Medulla oblongata (tissue), 1 donor: Measurements from ENCODE around the gene ERICH2.

Experiments used
- DNase-seq: peaks from one replicate; pipeline ENCODE4 v3.0.0-alpha.2; 2015; ENCODE audit errors: extremely low spot score

ERICH2 gene

DNA sequence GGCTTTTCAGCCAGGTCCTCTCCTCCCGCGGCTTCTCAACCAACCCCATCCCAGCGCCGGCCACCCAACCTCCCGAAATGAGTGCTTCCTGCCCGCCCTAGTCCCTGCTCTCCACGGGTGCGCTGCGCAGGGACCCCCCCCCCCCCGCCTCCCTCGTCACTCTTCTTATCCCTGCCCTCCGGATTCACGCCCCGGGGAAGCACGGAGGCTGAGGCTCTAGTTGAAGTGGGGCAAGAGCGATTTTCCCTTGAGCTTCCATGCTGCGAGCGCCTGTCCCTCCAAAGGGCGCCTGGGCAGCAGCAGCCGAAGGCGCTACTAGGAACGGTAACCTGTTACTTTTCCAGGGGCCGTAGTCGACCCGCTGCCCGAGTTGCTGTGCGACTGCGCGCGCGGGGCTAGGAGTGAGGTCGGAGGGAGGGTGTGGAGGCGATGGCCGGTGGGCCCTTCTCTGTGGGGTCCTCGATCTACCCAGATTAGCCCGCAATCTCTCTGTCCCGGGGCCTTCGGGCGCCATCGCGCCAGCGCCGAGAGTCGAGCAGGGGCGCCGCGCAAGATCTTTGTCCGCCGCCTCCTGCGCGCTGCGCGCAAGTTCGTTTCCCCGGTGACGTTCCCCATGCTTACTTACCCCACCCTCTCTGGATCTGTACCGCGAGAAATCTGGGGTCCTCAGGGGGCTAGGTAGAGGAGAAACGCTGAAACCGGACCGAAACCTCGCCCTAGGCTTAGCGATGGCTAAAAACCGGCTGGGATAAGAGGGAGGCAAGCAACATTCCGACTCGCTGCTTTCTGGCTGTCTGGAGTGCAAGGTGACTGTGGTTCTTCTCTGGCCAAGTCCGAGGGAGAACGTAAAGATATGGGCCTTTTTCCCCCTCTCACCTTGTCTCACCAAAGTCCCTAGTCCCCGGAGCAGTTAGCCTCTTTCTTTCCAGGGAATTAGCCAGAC is 47.2 kb downstream of the ERICH2 start:
- DNase-seq, result no peak

DNA sequence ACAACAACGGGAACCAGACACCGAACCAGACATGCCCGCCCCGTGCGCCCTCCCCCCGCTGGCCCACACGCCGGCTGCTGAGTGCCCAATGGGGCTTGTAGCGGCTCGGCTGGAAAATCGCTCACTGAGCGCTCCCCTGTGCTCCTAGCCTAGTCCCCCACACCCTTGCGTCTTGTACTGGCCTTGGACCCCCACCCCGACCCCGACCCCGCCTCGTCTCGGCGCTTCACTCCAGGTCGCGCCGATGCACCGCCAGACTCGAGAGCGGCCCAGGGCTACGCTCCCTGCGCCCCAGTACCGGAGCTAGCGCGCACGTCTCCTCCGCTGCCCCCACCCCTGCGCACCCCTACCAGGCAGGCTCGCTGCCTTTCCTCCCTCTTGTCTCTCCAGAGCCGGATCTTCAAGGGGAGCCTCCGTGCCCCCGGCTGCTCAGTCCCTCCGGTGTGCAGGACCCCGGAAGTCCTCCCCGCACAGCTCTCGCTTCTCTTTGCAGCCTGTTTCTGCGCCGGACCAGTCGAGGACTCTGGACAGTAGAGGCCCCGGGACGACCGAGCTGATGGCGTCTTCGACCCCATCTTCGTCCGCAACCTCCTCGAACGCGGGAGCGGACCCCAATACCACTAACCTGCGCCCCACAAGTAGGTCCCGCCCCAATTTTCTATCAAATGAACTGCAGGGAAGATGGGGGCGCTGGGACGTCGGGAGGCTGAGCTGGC is 48.0 kb downstream of the ERICH2 start:
- no peak for DNase-seq

DNA sequence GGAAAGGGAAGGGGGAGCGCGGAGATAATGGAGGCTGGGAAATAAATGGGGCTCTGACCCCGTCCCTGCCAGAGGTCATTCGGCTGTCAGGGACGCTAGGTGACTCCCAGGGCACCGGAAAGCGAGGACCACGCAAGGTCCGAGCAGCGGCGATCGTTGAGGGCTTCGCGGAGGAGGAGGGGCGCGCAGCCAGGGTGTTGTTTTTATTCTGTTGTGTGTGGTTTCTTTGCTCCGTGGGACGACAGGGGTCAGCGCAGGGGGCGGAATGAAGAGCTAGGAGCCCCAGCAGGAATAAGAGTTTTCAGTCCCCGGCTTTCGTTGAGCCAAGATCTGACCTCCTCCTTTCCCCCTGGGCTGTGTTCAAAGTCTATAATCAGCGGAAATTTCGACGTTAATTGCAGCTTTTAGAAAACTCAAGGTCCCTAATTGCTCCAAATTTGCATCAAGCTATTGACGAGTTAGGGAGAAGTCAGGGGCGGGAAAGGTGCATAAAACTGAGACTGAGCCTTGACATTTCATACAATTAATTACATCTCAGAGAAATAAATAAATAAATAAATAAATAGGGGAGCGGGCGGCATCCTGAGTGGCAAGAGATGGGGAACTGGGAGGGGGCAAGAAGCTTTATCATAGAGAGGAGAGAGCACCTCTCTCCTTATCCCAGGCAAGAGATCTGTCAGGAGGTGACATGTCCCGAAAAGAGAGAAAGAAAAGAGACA is 48.7 kb downstream of the ERICH2 start:
- DNase-seq, result no peak

DNA sequence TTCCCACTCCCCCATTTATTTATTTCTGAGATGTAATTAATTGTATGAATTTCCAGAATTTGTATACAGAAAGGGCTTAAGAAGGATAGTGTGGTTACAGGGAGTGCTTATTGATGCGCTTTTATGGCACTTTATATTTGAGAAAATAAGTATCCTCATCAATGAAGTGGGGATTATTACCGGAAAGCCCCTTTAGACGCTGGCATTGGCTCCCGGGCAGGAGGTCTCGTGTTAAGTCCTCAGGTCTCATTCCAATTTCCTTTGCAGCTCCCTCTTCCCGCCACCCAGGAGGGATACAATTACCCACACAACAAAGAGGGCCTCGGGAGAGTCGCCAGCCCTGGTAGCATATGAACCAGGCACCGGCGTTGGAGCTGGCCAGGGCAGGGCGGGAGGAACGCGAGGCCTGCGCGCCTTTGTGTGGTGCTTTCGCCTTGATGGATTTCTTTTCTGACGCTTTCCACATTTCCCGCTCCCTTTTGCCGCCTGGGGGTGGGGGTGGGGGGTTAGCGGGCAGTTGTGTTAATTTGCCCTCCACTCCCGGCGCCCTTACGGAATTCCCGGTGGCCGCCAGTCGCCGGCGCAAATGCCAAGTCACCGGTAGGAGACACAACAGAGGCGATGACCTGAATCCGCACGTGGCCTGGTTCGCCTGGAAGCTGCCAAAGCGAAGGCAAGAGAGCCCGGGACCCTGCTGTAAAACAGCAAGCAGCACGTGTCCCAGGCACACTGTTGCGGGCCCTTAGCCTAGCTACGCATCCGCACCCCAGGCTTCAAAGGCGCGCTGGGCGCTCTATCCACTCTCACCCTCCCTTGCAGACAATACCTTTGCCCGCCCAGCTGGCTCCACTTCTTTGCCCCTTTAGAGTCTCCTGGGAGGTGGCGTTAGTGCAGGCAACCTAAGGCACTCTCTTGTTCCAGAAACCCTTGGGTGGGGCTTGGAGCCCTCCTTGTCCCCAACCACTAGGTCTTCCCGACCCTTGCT is 49.8 kb downstream of the ERICH2 start:
- no peak for DNase-seq

DNA sequence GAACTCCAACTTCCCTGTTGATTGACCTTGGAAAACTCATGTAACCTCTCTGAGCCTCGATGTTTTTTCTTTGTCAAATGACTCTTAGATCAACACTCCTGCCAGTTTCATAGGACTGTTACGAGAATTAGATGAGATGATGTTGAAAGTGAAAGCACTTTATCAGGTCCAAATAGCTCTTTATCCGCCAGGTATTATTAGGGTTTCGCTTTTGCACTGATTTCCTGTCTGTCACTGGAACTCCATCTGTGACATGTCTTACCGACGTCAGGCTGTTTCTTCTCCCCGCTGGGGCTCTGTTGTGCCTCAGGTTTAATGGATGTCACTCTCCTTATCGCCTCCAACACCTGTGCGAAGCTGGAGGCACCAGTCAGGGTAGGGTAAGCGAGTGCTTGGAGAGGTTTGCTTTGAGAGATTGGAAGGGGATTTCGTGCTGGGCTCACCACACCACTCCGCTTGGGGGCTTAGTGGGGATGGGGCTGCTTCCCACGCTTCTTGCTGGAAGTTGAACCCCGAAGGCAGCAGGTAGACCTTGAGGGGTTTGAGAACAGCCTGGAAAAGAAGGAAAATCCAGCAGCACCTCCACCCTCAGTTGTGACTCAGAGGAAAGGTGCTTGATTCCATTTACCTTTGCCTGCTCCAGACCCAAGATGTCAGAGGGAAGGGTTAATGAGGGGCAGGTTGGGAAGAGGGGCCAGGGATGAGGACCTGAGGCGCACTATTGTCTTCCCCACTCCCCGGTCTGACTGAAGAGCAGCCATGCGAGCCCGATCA is 50.8 kb downstream of the ERICH2 start:
- no peak for DNase-seq

DNA sequence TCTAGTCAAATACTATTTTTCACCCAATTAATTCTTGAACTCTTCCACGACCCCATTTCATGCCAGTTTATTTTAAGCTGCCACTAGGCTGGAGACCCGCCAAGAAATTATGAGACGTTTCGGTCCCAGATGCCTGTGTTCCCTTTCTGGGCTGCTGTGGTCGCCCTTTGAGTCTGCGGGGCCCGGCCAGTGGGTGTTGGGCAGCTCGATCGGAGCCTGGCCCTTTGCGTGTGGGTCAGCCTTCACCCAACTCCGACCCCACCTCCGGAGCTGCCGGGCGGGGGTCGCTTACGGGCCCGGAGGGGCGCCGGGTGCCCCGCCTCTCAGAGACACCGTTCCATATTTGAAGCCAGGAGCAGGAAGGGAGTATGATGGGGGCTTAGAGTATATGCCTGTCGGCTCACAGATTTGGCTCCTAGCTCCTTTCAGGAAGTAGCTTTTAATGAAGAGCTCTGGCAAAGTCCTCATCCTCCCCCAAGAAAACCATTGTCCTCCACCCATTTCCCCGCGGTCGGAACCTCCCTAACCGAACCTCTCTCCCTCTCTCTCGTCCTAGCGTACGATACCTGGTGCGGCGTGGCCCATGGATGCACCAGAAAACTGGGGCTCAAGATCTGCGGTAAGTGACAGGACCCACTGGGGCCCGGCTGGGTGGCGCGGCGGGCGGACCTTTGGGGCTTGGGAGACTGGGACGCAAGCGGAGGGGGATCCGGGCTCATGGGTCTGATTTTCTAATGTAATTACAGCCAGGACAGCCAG is 51.5 kb downstream of the ERICH2 start:
- no peak for DNase-seq

DNA sequence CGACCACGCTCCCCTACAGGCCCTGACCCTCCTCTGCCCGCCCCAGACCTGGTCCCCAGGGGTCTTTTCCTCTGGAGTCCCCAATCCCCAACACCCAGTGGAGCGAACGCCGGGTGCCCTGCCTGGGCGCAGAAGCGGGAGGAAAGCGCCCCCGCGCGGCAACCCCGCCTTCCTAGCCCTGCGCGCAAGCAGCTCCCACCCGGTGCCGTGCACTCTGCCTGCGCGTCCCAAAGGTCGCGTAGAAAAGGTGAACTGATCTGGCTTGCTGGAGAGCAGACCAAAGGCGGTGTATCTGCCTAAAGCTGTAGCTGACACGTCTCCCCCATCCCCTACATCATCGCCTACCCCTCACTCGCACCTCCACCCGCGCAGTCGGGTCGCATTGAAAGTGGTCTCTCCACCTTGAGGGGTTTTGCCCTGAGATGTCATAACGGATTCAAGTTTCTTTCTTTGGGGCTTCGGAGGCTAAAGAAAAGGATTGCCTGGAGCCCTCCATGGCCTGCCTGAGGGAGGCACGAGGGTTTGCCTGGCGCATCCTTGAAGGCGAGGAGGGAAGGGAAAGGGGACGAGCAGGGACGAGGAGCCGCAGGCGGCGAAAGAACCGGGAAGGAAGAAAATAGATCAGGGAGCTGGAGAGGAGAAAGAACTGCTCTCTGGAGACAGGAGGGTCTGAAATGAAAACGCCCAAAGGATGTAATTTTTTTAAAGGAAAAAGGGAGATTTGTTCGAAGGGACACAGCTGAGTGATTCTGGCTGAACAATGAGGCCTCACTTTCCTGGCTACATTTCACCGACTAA is 52.3 kb downstream of the ERICH2 start:
- no peak for DNase-seq

DNA sequence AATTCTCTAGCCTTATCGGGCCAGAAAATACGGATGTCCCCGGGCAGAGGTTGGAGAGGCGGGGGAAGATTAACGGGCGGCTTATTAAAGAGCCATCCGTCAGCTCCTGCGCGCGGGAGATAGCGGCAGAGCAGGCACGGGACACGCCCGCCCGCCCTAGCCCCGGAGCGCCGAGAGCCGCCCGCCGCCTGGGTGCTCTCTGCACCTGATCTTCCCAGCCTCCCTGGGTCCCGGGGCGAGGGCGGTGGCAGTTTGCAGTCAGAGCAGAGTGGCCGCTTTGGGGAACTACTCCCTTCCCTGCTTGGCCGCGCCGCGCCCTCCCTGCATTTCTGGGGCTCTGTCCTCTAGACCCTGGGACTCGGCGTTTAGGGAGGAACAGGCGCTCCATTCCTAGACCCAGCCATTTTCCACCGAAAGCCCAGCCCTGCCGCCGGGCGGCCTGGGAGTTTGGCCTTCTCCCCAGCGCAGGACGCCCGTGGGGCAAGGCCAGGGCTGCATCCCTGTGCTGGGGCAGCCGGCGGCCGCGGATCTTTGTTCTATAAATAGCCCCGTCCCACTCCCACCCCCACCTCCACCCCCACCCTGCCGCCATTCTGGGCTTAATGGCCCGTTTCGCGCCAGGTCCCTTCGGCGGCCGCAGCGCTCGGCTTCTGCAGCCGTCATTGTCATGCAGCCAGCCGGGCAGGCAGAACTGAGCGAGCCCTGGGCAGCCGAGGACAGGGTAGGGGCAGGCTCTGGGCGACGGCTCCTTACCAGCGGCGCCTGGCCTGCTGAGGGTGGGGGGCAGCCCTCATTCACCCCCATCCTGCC is 53.1 kb downstream of the ERICH2 start:
- no peak for DNase-seq

DNA sequence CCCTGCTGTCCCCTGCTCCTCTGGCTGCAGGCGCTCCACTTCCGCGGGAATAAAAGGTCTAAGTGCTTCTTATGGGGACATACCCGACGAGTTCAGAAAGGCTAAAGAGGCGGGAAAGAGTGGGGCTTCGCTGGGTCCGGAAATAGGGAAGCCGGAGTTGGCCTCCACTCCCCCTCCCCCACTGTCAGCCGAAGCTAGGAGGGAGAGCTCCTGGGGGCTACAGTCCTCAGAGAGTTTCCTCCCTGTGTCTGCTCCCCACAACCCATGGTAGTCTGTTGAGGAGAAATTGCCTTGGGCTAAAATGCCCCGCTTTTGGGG is 53.7 kb downstream of the ERICH2 start:
- no peak for DNase-seq

DNA sequence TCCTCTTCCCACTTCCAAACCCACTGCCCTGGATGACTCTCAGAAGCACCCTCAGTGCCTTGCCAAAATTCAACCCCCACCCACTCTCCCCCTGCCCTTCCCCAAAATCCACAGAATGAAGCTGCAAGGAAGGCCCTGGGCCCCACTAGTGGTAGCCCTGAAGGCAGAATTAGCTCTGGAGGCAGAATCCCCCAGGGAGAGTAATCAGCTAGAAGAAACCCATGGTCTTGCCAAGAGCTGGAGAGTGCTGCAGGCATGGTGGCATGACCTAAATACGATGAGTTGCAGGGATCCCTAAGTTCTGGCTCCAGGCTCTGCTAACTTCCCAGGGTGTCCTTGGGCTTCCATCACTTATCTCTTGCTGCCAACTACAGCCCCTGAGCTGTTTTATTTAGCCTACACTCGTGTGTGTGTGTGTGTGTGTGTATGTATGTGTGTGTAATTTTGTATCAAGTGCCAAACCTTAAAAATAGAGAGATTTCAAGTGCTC is 54.4 kb downstream of the ERICH2 start:
- no peak for DNase-seq

DNA sequence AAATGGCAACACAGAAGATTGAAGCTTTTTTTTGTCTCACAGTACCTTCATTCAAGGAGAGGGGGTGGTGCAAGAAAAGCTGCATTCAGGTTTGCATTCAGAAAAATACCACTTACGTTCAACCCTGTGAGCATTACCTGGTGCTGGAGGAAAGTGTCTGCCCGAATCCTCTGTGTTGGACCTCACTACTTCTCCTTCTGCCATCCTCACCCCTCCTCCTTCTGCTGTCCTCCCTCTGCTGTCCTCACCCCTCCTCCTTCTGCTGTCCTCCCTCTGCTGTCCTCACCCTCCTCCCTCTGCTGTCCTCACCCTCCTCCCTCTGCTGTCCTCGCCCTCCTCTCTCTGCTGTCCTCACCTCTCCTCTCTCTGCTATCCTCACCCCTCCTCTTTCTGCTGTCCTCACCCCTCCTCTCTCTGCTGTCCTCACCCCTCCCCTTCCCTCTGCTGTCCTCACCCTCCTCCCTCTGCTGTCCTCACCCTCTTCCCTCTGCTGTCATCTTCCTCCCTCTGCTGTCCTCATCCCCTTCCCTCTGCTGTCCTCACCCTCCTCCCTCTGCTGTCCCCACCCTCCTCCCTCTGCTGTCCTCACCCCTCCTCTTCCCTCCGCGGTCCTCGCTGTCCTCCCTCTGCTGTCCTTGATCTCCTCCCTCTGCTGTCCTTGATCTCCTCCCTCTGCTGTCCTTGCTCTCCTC is 57.8 kb downstream of the ERICH2 start:
- no peak for DNase-seq

DNA sequence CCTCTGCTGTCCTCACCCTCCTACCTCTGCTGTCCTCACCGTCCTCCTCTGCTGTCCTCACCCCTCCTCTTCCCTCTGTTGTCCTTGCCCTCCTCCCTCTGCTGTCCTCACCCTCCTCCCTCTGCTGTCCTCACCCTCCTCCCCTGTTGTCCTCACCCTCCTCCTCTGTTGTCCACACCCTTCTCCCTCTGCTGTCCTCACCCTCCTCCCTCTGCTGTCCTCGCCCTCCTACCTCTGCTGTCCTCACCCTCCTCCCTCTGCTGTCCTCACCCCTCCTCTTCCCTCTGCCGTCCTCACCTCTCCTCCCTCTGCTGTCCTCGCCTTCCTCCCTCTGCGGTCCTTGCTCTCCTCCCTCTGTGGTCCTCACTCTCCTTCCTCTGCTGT is 58.3 kb downstream of the ERICH2 start:
- DNase-seq, result no peak

DNA sequence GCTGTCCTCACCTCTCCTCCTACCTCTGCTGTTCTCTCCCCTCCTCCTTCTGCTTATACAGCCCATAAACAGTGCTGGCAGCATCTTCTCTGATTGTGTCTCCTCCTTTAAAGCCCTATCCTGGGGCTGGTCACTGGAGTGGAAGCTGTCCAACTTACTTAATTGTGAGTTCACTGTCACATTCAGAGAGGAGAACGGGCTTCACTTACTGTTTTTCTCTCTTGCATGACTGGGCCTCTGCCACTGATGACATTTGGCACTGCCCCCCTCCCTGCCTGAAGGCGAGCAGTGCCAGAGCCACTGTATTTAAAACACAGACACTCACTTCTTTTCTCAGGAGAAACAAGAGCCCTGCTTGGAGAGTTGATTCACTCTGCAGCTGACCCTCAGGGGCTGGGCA is 58.9 kb downstream of the ERICH2 start:
- no peak for DNase-seq

DNA sequence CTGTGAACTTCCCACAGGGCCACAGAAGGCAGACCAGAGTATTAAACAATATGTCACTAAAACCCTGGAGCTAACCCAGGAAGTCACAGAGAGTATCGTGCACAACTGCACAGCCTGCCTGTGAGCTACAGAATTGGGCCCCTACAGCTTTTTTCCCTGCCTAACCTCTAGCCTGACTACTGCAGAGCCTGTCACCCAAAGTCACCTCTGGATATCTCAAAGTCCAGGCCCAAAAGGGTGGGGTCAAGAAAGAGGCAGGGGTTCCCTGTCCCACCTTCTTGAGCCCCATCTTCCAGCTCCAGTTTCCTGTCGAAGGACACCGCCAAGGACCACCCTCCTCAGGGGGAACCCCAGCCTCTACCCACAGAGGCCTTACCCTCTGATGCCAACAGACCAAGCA is 60.0 kb downstream of the ERICH2 start:
- no peak for DNase-seq

DNA sequence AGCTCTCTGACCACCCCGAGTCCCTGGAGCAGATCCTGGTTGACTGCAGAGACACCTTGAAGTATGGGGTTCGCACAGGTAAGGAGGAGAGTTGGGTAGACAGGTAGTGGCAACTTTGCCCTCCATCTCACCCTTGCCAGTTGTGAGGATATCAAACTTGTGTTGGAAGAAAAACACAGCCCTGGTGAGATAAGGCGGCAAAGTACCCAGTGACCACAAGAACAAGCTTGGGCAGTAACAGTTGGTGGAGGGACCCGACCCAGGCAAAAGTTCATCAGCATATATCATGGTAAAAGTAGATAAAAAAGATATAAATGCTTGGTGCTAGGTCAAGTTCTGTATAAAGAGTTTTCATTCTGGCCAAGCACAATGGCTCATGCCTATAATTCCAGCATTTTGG is 60.9 kb downstream of the ERICH2 start:
- DNase-seq, result no peak

DNA sequence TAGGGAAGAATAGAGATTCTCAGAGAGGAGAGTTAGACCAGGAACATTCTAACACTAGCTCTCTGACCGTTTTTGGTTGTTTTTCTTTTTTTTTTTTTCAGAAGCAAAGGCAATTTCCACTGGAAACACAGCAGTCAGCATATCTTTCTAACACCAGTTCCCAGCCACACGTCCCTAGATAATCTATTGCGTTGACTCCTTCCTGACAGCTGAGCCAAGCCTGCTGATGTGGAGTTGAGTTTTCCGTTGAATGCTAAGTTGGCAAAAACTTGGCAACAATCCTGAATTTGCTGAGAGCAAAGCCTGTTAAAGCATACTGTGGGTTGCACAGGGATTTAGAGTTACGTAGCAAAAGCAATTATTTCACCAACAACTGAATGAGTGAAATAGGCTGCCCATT is 65.8 kb downstream of the ERICH2 start:
- no peak for DNase-seq

DNA sequence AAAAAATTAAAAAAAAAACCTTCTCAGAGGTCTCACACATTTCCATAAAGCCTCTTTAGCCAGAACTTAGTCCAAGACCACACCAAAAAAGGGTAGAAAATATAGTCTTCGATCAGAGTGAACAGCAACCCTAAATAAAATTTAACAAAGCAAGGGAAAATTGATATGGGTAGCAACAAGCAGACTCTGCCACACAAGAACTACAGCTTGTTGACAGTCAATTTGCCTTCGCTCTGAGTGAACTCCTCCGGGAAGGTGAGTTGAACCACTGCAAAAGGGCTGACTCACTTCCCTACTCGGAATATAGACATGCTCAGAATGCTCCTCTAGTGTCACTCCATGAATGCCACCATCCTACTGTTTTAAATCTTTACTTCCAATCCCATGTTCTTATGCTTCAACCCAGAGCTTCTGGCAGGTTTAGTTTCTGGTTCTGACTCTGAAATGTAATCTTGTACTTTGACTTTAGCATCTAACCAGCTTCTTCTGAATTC is 70.6 kb downstream of the ERICH2 start:
- DNase-seq, result no peak
